Hepatocyte (in vitro differentiated cells): ENCODE data around the gene SCN4B. TPM values are rescaled to one million over a fixed set of nuclear protein-coding genes. Genes with fewer than 3 reads are reported as not detected.
"Not testable (repeated sequence)": the region's sequence is repeated elsewhere in the genome, so short reads cannot be mapped to it uniquely, and the experiment has no call there.

Experiments used
- DNase-seq: peaks from one replicate; pipeline ENCODE4 v3.0.0-alpha.2; 2016; ENCODE audit warnings: low spot score
- H2AFZ ChIP-seq: fragments of 200-600 bp; sonication (generic); 2 replicates; pipeline ENCODE4 v1.6.0; 2016; ENCODE audit warnings: antibody characterized with exemption, mild to moderate bottlenecking
- H3K27ac ChIP-seq: fragments of 200-600 bp; sonication (generic); 2 replicates; pipeline ENCODE4 v1.5.1; 2016; ENCODE audit warnings: mild to moderate bottlenecking
- H3K27me3 ChIP-seq: fragments of 200-600 bp; sonication (generic); 2 replicates; pipeline ENCODE4 v1.6.1; 2016
- H3K36me3 ChIP-seq: fragments of 200-600 bp; sonication (generic); replicated peaks from 2 replicates; pipeline ENCODE4 v1.5.1; 2016; ENCODE audit warnings: low read depth; ENCODE audit not compliant: insufficient read depth
- H3K4me1 ChIP-seq: fragments of 200-600 bp; sonication (generic); 2 replicates; pipeline ENCODE4 v1.5.1; 2016; ENCODE audit warnings: mild to moderate bottlenecking, moderate library complexity; ENCODE audit not compliant: insufficient read depth
- H3K4me2 ChIP-seq: fragments of 200-600 bp; sonication (generic); 2 replicates; pipeline ENCODE4 v1.6.0; 2016
- H3K4me3 ChIP-seq: fragments of 200-600 bp; sonication (generic); 2 replicates; pipeline ENCODE4 v1.5.1; 2016; ENCODE audit warnings: mild to moderate bottlenecking
- H3K79me2 ChIP-seq: fragments of 200-600 bp; sonication (generic); 2 replicates; pipeline ENCODE4 v1.6.0; 2017; ENCODE audit warnings: mild to moderate bottlenecking
- H3K9me2 ChIP-seq: fragments of 200-600 bp; sonication (generic); replicated peaks from 2 replicates; pipeline ENCODE4 v1.6.0; 2017; ENCODE audit warnings: mild to moderate bottlenecking; ENCODE audit not compliant: insufficient read depth
- H3K9me3 ChIP-seq: fragments of 200-600 bp; sonication (generic); 2 replicates; pipeline ENCODE4 v1.5.1; 2016; ENCODE audit warnings: low read depth, mild to moderate bottlenecking
- H4K20me1 ChIP-seq: fragments of 200-600 bp; sonication (generic); 2 replicates; pipeline ENCODE4 v1.6.0; 2016; ENCODE audit warnings: mild to moderate bottlenecking; ENCODE audit not compliant: insufficient read depth, poor library complexity, severe bottlenecking
- CTCF ChIP-seq: fragments of 200-600 bp; sonication (generic); IDR thresholded peaks from 2 replicates; pipeline ENCODE4 v1.5.1; 2016; ENCODE audit warnings: antibody characterized with exemption, mild to moderate bottlenecking; ENCODE audit not compliant: poor library complexity
- EZH2 ChIP-seq: fragments of 200-600 bp; sonication (generic); IDR thresholded peaks from 2 replicates; pipeline ENCODE4 v1.6.1; 2016; ENCODE audit warnings: antibody characterized with exemption, mild to moderate bottlenecking, borderline replicate concordance
- EZH2phosphoT487 ChIP-seq: fragments of 200-600 bp; sonication (generic); IDR thresholded peaks from one replicate; pipeline ENCODE4 v1.6.1; 2018; ENCODE audit warnings: antibody characterized with exemption, mild to moderate bottlenecking, low read depth, moderate library complexity; ENCODE audit not compliant: unreplicated experiment, severe bottlenecking
- WGBS: methylation state at CpG from one replicate; pipeline ENCODE4 v1.1.6; 2016; ENCODE audit warnings: low lambda C conversion rate; ENCODE audit errors: missing lambda C conversion rate; 5-methylcytosine and 5-hydroxymethylcytosine counted together
- polyA plus RNA-seq: library from polyadenylated mRNA; unstranded; fragments of >200 nt; fragmentation: Nextera tagmentation; extraction: Ambion mirVana; gene quantifications from 2 replicates; pipeline ENCODE4 v1.2.1, GENCODE V29; 2016
- total RNA-seq: library from RNA; depleted of rRNA; stranded (reverse); fragments of >200 nt; gene quantifications from 2 replicates; pipeline ENCODE4 v1.2.3, GENCODE V29; 2014

Gene SCN4B
- total and polyA plus RNA-seq, 2 experiments from 2014 or later: 0.57 to 1.1 TPM

GRCh38 chr11:118194835-118195627, 42.4 kb upstream of the SCN4B start:
- Histone ChIP-seq H3K79me2 (no peaks in the 10 kb centered on the region), H3K27me3 (no peaks in the 10 kb centered on the region), H3K36me3 (no peaks in the 10 kb centered on the region), H4K20me1 (no peaks in the 10 kb centered on the region), H3K4me2 (peak overlapping the region; percentile 26), H2AFZ (peak overlapping the region; percentile 9), H3K4me1 (peaks cover 29% of the 10 kb centered on the region), H3K4me3 (no peak overlapping the region), H3K9me2 (no peaks in the 10 kb centered on the region), H3K27ac (peak overlapping the region; percentile 95), H3K9me3 (no peaks in the 10 kb centered on the region)
- WGBS: 27% methylated on average over 10 of the region's 10 CpGs
- DNase-seq: peak; percentile 90
- TF ChIP-seq CTCF (no peak), EZH2phosphoT487 (no peak), EZH2 (no peak)

DNA sequence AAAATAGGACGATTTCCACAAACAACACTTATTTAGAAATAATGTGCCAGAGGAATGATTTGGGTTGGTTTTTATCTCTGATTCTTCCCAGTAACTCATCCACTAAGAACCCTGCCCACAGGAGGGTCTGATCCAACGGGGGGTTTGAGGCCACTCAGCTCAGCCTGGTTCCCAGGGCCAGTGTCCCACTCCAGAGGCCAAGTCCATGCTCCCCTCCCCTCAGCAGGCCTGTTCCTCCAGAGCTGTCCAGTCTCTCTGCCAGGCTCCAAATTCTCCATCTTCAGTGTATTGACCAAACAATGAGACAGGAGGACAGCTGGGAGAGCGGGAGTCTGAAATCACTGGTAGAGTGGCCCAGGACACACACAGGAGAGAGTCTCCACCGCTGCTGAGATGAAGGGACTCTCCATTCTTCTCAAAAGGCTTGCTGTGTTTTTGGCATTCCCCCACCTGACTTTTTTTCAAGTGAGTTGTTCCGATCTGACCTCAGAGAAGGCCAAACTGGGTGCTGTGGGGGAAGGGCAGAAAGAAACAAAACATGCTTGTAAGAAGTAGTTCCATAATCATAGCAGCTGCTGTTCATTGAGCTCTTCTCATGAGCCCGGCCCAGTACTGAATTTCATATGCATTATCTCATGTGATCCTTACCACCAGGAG, 41.4 kb upstream of the SCN4B start:
- Histone ChIP-seq H3K9me3 (no peaks in the 10 kb centered on the region), H3K36me3 (no peaks in the 10 kb centered on the region), H3K9me2 (no peaks in the 10 kb centered on the region), H2AFZ (no peak overlapping the region), H3K27ac (peak overlapping the region; percentile 71), H3K27me3 (no peaks in the 10 kb centered on the region), H3K4me3 (no peak overlapping the region), H3K4me1 (peaks cover 26% of the 10 kb centered on the region), H3K79me2 (no peaks in the 10 kb centered on the region), H4K20me1 (no peaks in the 10 kb centered on the region), H3K4me2 (no peak overlapping the region)
- TF ChIP-seq EZH2phosphoT487 (no peak), EZH2 (no peak), CTCF (no peak)
- DNase-seq: no peak
- 85% methylated on average over 6 of the region's 6 CpGs for WGBS

- not testable (repeated sequence) for H3K4me2 ChIP-seq, H3K27me3 ChIP-seq, H3K79me2 ChIP-seq, H4K20me1 ChIP-seq, H3K27ac ChIP-seq, H3K4me3 ChIP-seq, H3K36me3 ChIP-seq, DNase-seq, H3K9me2 ChIP-seq, H2AFZ ChIP-seq, H3K9me3 ChIP-seq
- 92% methylated on average over 5 of the region's 5 CpGs for WGBS
- H3K4me1 ChIP-seq: peaks cover 19% of the 10 kb centered on the region
These were observed 40.2 kb upstream of the SCN4B start for GRCh38 chr11:118192817-118193216.

GRCh38 chr11:118190942-118191506, 38.4 kb upstream of the SCN4B start:
- 78% methylated on average over 2 of the region's 2 CpGs for WGBS
- not testable (repeated sequence) for H3K27ac ChIP-seq, H3K27me3 ChIP-seq, H3K36me3 ChIP-seq, H3K79me2 ChIP-seq, H3K4me2 ChIP-seq, DNase-seq, H4K20me1 ChIP-seq, H3K4me3 ChIP-seq, H3K9me2 ChIP-seq, H2AFZ ChIP-seq, H3K9me3 ChIP-seq
- H3K4me1 ChIP-seq: peaks cover 19% of the 10 kb centered on the region
